WTC11 (cell line): ENCODE measurements around the gene OLFM1.

Experiments used
- CREB1 ChIP-seq: sonication (generic); formaldehyde crosslinking; IDR thresholded peaks from 2 replicates; pipeline ENCODE4 v1.8.0; 2023; ENCODE audit warnings: mild to moderate bottlenecking, missing genetic modification reagents
- CTCF ChIP-seq: fragments of 200-600 bp; IDR thresholded peaks from 2 replicates; pipeline ENCODE4 v1.8.0; 2022; ENCODE audit warnings: antibody characterized with exemption
- RORB ChIP-seq: fragments of 250-450 bp; sonication (Bioruptor Pico); IDR thresholded peaks from 2 replicates; pipeline ENCODE4 v1.9.0; 2021; ENCODE audit warnings: mild to moderate bottlenecking
- SMAD3 ChIP-seq: sonication (generic); formaldehyde crosslinking; IDR thresholded peaks from 2 replicates; pipeline ENCODE4 v1.8.0; 2022; ENCODE audit warnings: missing genetic modification reagents, mild to moderate bottlenecking, borderline replicate concordance

- TF ChIP-seq CTCF (no peak), RORB (CRISPR knock-in tag) (no peak), CREB1 (no peak), SMAD3 (CRISPR knock-in tag) (no peak)
Measured at GRCh38 chr9:135139366-135139959, 52.0 kb downstream of the OLFM1 start.
